Measurements from ENCODE around the gene GRB10.

- TF ChIP-seq POLR2A (IDR thresholded peaks at IDR 0.05) (no peak), CTCF (IDR thresholded peaks at IDR 0.05) (no peak)
These were observed 167.1 kb downstream of the GRB10 start for GRCh38 chr7:50615519-50616080.
